Prostate gland (tissue), 2 donors: ENCODE results near the gene NEUROD4. TPM values are rescaled to one million over a fixed set of nuclear protein-coding genes. Genes with fewer than 3 reads are reported as not detected.
"Not testable (repeated sequence)": the region's sequence is repeated elsewhere in the genome, so short reads cannot be mapped to it uniquely, and the experiment has no call there.

Source experiments
- DNase-seq: peaks from one replicate; pipeline ENCODE4 v3.0.0-alpha.2; 2019; ENCODE audit warnings: low spot score
- H3K27ac ChIP-seq, 2 donors: fragments of 200-600 bp; sonication (generic); 2 replicates each; pipeline ENCODE4 v1.5.1; 2017 to 2019
- H3K27me3 ChIP-seq: fragments of 200-600 bp; sonication (generic); replicated peaks from 2 replicates; pipeline ENCODE4 v1.5.1; 2019; ENCODE audit not compliant: insufficient read depth
- H3K36me3 ChIP-seq, 2 donors: fragments of 200-600 bp; sonication (generic); 1 replicate in 1 of 2; 2 replicates in 1 of 2; pipeline versions ENCODE4 v1.5.1 to v1.8.1; 2017 to 2019
- H3K4me1 ChIP-seq: fragments of 200-600 bp; sonication (generic); replicated peaks from 2 replicates; pipeline ENCODE4 v1.5.1; 2019
- H3K4me3 ChIP-seq, 2 donors: fragments of 200-600 bp; sonication (generic); 2 replicates each; pipeline ENCODE4 v1.5.1; 2017 to 2019
- H3K9me3 ChIP-seq: fragments of 200-600 bp; sonication (generic); 2 replicates; pipeline ENCODE4 v1.5.1; 2017
- CTCF ChIP-seq, 4 experiments: fragments of 200-600 bp in 2 of 4; fragments of 450-650 bp in 2 of 4; sonication (generic) in 2 of 4; IDR thresholded peaks; 1 replicate in 3 of 4; 2 replicates in 1 of 4; pipeline ENCODE4 v1.5.1; 2016 to 2019; ENCODE audit warnings: antibody characterized with exemption in 4 of 4, mild to moderate bottlenecking in 2 of 4, moderate library complexity in 2 of 4
- POLR2A ChIP-seq: fragments of 450-650 bp; IDR thresholded peaks from one replicate; pipeline ENCODE4 v1.6.1; 2016; ENCODE audit warnings: antibody characterized with exemption, mild to moderate bottlenecking
- POLR2AphosphoS5 ChIP-seq: sonication (generic); formaldehyde crosslinking; IDR thresholded peaks from one replicate; pipeline ENCODE4 v1.6.1; 2017; ENCODE audit warnings: antibody characterized with exemption
- WGBS: methylation state at CpG from one replicate; pipeline ENCODE4 v1.1.5; 2018; 5-methylcytosine and 5-hydroxymethylcytosine counted together
- intact Hi-C: fragments of 100-400 bp; cut with DNase I; formaldehyde crosslinking; loops from one replicate; pipeline ENCODE4 v1.14.2; 2022
- total RNA-seq, 2 donors: library from RNA; depleted of rRNA; stranded (reverse); fragments of >200 nt; gene quantifications; one replicate each; pipeline ENCODE4 v1.1.0, GENCODE V29; 2016

The NEUROD4 gene
- total RNA-seq, 2 donors from 2014 or later, result 0.11 TPM; not detected in 1

DNA sequence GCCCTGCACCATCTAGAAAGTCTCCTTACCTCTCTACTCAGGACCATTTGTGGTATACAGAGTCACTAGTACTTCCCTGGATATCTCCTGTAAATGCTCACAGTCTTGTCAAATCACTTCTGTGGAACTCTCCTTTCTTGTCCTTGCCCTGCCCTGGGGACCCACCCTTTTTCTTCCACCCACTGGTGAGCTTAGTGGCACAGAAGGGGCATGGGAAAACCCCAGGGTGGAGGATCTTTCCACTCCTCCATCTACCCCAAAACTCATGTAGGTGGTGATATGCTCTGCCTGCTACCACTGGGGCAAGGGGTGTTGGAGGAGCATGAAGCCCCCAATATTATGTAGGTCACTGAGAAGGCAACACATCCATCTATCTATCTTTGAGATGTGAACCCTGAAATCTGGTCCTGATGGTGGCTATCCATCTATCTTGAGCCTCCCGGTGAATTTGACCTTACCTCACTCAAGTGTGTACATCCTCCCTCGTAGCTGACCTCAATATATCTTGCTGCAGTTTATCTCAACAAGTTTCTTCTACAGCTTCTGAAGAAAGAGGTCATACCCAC is 36.2 kb upstream of the NEUROD4 start:
- Histone ChIP-seq H3K27ac (no peak overlapping the region), H3K9me3 (no peaks in the 10 kb centered on the region), H3K27me3 (no peaks in the 10 kb centered on the region), H3K36me3 (no peaks in the 10 kb centered on the region), H3K4me1 (no peaks in the 10 kb centered on the region), H3K4me3 (no peak overlapping the region)
- TF ChIP-seq POLR2AphosphoS5, result no peak
- no peak for TF ChIP-seq CTCF (IDR thresholded peaks at IDR 0.05)
- TF ChIP-seq POLR2A, result no peak
- intact Hi-C loops, result no loop called here
- 80% methylated on average over 2 of the region's 2 CpGs for WGBS
- DNase-seq, result no peak

DNA sequence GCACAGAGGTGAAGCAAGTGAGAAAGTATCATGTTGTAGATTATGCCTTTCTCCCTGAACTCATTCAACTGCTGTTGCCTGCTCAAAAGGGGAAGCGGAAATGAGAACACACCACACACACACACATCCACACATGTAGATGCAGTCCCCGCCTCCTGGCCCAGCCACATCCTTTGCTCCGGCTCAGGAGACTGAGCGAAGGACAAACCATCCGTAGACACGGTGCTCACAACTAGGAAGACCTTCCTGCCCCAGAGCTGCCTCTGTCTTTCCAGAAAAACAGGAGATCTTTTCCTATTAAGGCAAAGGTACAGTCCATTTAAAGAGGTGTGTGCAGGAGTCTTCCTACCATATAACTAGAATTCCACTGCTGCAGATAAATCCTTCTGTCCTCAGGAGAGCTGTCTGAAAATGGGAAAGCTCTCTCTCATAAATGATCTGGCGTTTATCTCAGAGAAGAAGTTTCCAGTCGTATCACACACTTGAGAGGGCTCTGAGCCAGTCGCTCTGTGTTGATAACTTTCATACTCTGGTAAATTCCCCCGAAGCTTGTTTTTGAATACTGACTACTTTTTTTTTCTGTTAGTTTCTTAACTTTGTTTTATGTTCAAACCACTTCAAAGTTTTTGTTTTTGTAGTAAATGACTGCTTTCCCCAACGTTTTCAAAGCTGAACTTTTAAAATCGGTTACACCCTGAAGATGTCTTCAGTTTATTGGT is 35.0 kb upstream of the NEUROD4 start, which contains the start of gene TESPA1:
TSS of gene TESPA1 (minus strand) at position 105 of the 719 bp plus-strand sequence. CDS start 10,200 bp downstream, outside the sequence.
- WGBS, result 38% methylated on average over 12 of the region's 12 CpGs
- no peak for TF ChIP-seq POLR2A
- no peak for TF ChIP-seq POLR2AphosphoS5
- no peak for TF ChIP-seq CTCF (IDR thresholded peaks at IDR 0.05)
- DNase-seq, result peak; percentile 11
- no peaks in the 10 kb centered on the region for H3K4me1 ChIP-seq
- H3K27me3 ChIP-seq, result no peaks in the 10 kb centered on the region
- intact Hi-C loops, result no loop called here
- no peak within 1 kb of the TSS for H3K4me3 ChIP-seq
- no peak within 1 kb of the TSS for H3K27ac ChIP-seq
- no peaks in the 10 kb centered on the region for H3K36me3 ChIP-seq
- no peaks in the 10 kb centered on the region for H3K9me3 ChIP-seq

DNA sequence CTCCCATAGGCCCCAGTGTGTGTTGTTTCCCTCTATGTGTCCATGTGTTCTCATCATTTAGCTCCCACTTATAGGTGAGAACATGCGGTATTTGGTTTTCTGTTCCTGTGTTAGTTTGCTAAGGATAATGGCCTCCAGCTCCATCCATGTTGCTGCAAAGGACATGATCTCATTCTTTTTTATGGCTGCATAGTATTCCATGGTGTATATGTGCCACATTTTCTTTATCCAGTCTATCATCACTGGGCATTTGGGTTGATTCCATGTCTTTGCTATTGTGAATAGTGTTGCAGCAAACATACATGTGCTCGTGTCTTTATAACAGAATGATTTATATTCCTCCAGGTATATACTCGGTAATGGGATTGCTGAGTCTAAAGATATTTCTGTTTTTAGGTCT is 33.0 kb upstream of the NEUROD4 start:
- H3K27ac ChIP-seq, H3K4me1 ChIP-seq: not testable (repeated sequence)
- WGBS, result 70% methylated on average over 3 of the region's 3 CpGs

GRCh38 chr12:54987611-54988231 is 32.1 kb upstream of the NEUROD4 start:
- Histone ChIP-seq H3K36me3 (no peaks in the 10 kb centered on the region), H3K9me3 (no peaks in the 10 kb centered on the region), H3K4me1 (no peaks in the 10 kb centered on the region), H3K27me3 (no peaks in the 10 kb centered on the region), H3K4me3 (no peak overlapping the region), H3K27ac (no peak overlapping the region)
- WGBS, result 84% methylated on average over 4 of the region's 4 CpGs
- TF ChIP-seq CTCF (IDR thresholded peaks at IDR 0.05), result no peak
- no peak for TF ChIP-seq POLR2AphosphoS5
- no peak for TF ChIP-seq POLR2A
- intact Hi-C loops, result no loop called here
- DNase-seq, result no peak

More for the DNA sequence above, 33.0 kb upstream of the NEUROD4 start:
- intact Hi-C loops, H3K27me3 ChIP-seq, H3K4me3 ChIP-seq, H3K36me3 ChIP-seq, H3K9me3 ChIP-seq, DNase-seq: not testable (repeated sequence)

DNA sequence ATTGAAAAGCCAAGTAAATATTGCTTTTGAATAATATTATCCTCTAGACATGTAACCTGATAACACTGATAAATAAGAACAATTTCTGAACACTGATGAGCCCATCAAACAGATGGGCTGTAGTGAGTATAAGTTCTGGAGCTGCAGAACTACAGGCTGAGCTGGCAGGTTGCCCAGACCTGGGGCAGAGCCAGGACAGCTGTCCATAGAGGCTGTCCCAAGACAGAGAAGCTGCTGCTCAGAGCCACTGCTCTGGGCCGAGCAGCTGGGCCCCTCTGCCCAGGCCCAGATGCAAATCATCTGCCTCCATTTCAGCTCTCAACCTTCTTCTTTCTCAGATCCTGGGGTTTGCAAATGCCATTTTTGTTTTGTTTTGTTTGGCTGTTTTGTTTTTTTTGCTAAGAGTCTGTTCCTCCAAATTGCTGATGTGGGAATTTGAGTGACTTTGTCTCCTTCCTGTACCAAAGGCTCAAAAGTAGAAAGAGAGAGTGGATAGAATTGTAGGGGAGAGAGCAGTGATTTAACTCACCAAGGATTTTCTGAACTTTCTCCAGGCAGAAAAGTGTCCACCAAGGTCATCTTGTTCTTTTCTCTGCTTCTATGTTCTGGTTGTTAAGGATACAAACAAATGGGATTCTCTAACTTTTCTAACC is 31.2 kb upstream of the NEUROD4 start:
- H3K27ac ChIP-seq, result no peak overlapping the region
- intact Hi-C loops, result no loop called here
- no peaks in the 10 kb centered on the region for H3K27me3 ChIP-seq
- H3K9me3 ChIP-seq, result no peaks in the 10 kb centered on the region
- TF ChIP-seq CTCF (IDR thresholded peaks at IDR 0.05) (no peak), POLR2AphosphoS5 (no peak), POLR2A (no peak)
- WGBS, result 50% methylated on average over 1 of the region's 1 CpG
- H3K36me3 ChIP-seq, result no peaks in the 10 kb centered on the region
- H3K4me3 ChIP-seq, result no peak overlapping the region
- no peaks in the 10 kb centered on the region for H3K4me1 ChIP-seq
- DNase-seq, result peak; percentile 15
